HCT116 (cell line): Measurements from ENCODE around the gene LIN52. TPM values are rescaled to one million over a fixed set of nuclear protein-coding genes. Genes with fewer than 3 reads are reported as not detected.

ENCODE experiments used
- ATAC-seq: fragments of 200-7000 bp; cut with Tn5 transposase; 2 replicates; pipeline ENCODE4 v1.9.1; 2020; ENCODE audit warnings: mild to moderate bottlenecking, moderate library complexity
- BruUV-seq: library from RNA; stranded (reverse); fragments of 400-500 nt; replicated peaks from 2 replicates; lab custom pipeline; 2021; lab: Mats Ljungman, UMichigan
- CTCF ChIA-PET: fragments of 300-600 bp; sonication (Branson Sonifier 250); formaldehyde crosslinking; loops from one replicate; lab custom pipeline; 2021; ENCODE audit warnings: antibody characterized with exemption; lab: Charles Lee
- POLR2A ChIA-PET: fragments of 300-600, 350-600 bp; sonication (Branson Sonifier 250); formaldehyde crosslinking; loops from one replicate; lab custom pipeline; 2021; ENCODE audit warnings: antibody characterized with exemption; lab: Charles Lee
- RAD21 ChIA-PET, 2 experiments: fragments of 300-600 bp; sonication (Branson Sonifier 250); formaldehyde crosslinking; loops; one replicate each; lab custom pipeline; 2023; ENCODE audit warnings: low total read pairs in 2 of 2; ENCODE audit not compliant: uncharacterized antibody in 2 of 2, unreplicated experiment in 2 of 2, low non-redundant PET in 1 of 2; lab: Charles Lee
- DNase-seq: peaks from one replicate; pipeline ENCODE4 v3.0.0-alpha.2; 2010; ENCODE audit warnings: low read depth, low spot score
- H2AFZ ChIP-seq: fragments of 200-600 bp; shearing (Covaris generic), sonication (generic); 2 replicates; pipeline ENCODE4 v1.6.1; 2017; ENCODE audit warnings: low read depth, mixed run types, mixed read lengths, antibody characterized with exemption, low read length; ENCODE audit not compliant: poor library complexity, severe bottlenecking
- H3K27ac ChIP-seq: 2 replicates; pipeline ENCODE4 v1.5.1; 2012; ENCODE audit warnings: low read depth, low read length
- H3K27me3 ChIP-seq: fragments of 200-600 bp; sonication (generic); 2 replicates; pipeline ENCODE4 v1.6.1; 2016; ENCODE audit warnings: mixed run types, low read length, mixed read lengths; ENCODE audit not compliant: insufficient read depth
- H3K36me3 ChIP-seq, 2 experiments: fragments of 200-500 bp in 1 of 2; fragments of 200-600 bp in 1 of 2; sonication (Bioruptor generic) in 1 of 2; sonication (generic) in 1 of 2; 2 replicates each; pipeline versions ENCODE4 v1.5.1 to v1.6.1; 2014 to 2016; ENCODE audit warnings: low read length in 2 of 2, inconsistent platforms in 1 of 2, mixed read lengths in 1 of 2, mixed run types in 1 of 2; ENCODE audit not compliant: insufficient read depth in 2 of 2, control insufficient read depth in 1 of 2
- H3K4me1 ChIP-seq, 2 experiments: fragments of 200-600 bp in 1 of 2; sonication (generic) in 1 of 2; 2 replicates each; pipeline versions ENCODE4 v1.5.1 to v1.6.1; 2012 to 2017; ENCODE audit warnings: low read length in 2 of 2, inconsistent platforms in 1 of 2, mild to moderate bottlenecking in 1 of 2, mixed read lengths in 1 of 2, mixed run types in 1 of 2, moderate library complexity in 1 of 2; ENCODE audit not compliant: insufficient read depth in 2 of 2, control insufficient read depth in 1 of 2
- H3K4me2 ChIP-seq: fragments of 200-600 bp; sonication (generic); 2 replicates; pipeline ENCODE4 v1.6.1; 2017; ENCODE audit warnings: mixed run types, low read length, mixed read lengths
- H3K4me3 ChIP-seq, 2 experiments: fragments of 200-600 bp in 1 of 2; sonication (generic) in 1 of 2; replicated peaks in 1 of 2; 2 replicates each; pipeline ENCODE4 v1.5.1; 2011 to 2016; ENCODE audit warnings: low read length in 2 of 2, control low read depth in 1 of 2, low read depth in 1 of 2, mild to moderate bottlenecking in 1 of 2, mixed read lengths in 1 of 2, mixed run types in 1 of 2
- H3K79me2 ChIP-seq: fragments of 200-600 bp; sonication (generic); 2 replicates; pipeline ENCODE4 v1.6.1; 2017; ENCODE audit warnings: mild to moderate bottlenecking, mixed run types, low read length, moderate library complexity, mixed read lengths; ENCODE audit not compliant: insufficient read depth
- H3K9ac ChIP-seq: fragments of 200-600 bp; sonication (generic); 2 replicates; pipeline ENCODE4 v1.6.1; 2016; ENCODE audit warnings: low read length, mixed read lengths
- H3K9me2 ChIP-seq: fragments of 200-600 bp; sonication (generic), shearing (Covaris generic); 2 replicates; pipeline ENCODE4 v1.6.1; 2017; ENCODE audit warnings: mixed run types, mild to moderate bottlenecking, moderate library complexity; ENCODE audit not compliant: insufficient read depth
- H3K9me3 ChIP-seq, 2 experiments: fragments of 200-500 bp in 1 of 2; fragments of 200-600 bp in 1 of 2; sonication (Bioruptor generic) in 1 of 2; sonication (generic) in 1 of 2; 2 replicates each; pipeline ENCODE4 v1.6.1; 2014 to 2017; ENCODE audit warnings: low read length in 2 of 2, mixed read lengths in 2 of 2, inconsistent platforms in 1 of 2, low read depth in 1 of 2, mild to moderate bottlenecking in 1 of 2, mixed run types in 1 of 2, moderate library complexity in 1 of 2; ENCODE audit not compliant: control insufficient read depth in 1 of 2, insufficient read depth in 1 of 2
- H4K20me1 ChIP-seq: fragments of 200-600 bp; sonication (generic), shearing (Covaris generic); 2 replicates; pipeline ENCODE4 v1.6.1; 2017; ENCODE audit warnings: mixed run types, mild to moderate bottlenecking, moderate library complexity; ENCODE audit not compliant: insufficient read depth
- ATF3 ChIP-seq: IDR thresholded peaks from 2 replicates; pipeline ENCODE4 v1.6.1; 2012
- CBX3 ChIP-seq: IDR thresholded peaks from 2 replicates; pipeline ENCODE4 v1.6.1; 2012; ENCODE audit warnings: low read depth
- CTCF ChIP-seq, 3 experiments: fragments of 200-600 bp in 1 of 3; sonication (generic) in 1 of 3; IDR thresholded peaks in 2 of 3; conservative IDR thresholded peaks in 1 of 3; 2 replicates each; pipeline ENCODE4 v1.5.1; 2012 to 2017; ENCODE audit warnings: low read depth in 2 of 3, low read length in 2 of 3, antibody characterized with exemption in 1 of 3, borderline replicate concordance in 1 of 3, control low read depth in 1 of 3, mild to moderate bottlenecking in 1 of 3, mixed read lengths in 1 of 3, mixed run types in 1 of 3, moderate library complexity in 1 of 3; ENCODE audit not compliant: insufficient read depth in 1 of 3
- ELF1 ChIP-seq: IDR thresholded peaks from 2 replicates; pipeline ENCODE4 v1.6.1; 2012; ENCODE audit warnings: low read depth, borderline replicate concordance
- JUND ChIP-seq: IDR thresholded peaks from 2 replicates; pipeline ENCODE4 v1.6.1; 2012
- SP1 ChIP-seq: IDR thresholded peaks from 2 replicates; pipeline ENCODE4 v1.6.1; 2012; ENCODE audit warnings: low read depth
- ZNF274 ChIP-seq: fragments of 200-500 bp; sonication (Bioruptor generic); IDR thresholded peaks from 2 replicates; pipeline ENCODE4 v1.6.1; 2014; ENCODE audit warnings: mild to moderate bottlenecking, low read depth, low read length, inconsistent platforms
- intact Hi-C: fragments of 100-400 bp; cut with micrococcal nuclease; formaldehyde crosslinking; loops from 2 replicates; pipeline ENCODE4 v1.10.0; 2022
- total RNA-seq: library from RNA; stranded (reverse); gene quantifications from one replicate; pipeline ENCODE4 v1.2.1, GENCODE V29; 2021; ENCODE audit not compliant: unreplicated experiment

The LIN52 gene
- total RNA-seq, 1 experiment from 2014 or later, result 9.6 TPM

DNA sequence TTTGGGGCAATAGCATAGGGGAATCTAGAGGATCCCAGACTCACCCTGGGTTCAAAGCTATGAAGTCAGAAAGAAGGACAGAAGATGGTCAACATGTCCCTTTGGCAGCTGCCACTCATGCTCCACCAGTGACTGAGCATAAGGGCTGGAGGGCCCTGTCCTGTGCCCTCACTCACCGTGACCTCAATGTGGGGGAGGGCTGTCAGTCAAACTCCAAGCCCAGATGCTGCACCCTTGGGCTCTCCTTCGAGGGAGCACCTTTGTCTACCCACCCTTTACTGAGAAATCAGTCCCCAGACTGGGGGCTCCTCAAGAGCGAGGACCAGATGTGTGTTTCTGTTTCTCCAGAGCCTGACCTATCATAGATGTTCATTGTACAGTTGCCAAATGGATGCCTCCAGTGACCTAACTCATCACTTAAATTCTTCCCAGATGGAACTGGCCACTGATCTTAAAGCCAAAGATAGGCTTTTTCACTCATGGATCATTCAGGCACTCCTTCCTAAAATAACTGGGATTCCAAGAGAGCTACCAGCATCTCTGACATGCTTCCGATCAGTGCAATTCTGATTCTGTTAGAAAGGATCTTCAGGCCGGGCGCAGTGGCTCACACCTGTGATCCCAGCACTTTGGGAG lies 127.3 kb downstream of the LIN52 start:
- CTCF ChIA-PET, result no interaction called here
- Histone ChIP-seq H3K36me3 (no peaks in the 10 kb centered on the region), H2AFZ (no peak overlapping the region), H3K27me3 (no peaks in the 10 kb centered on the region), H3K79me2 (no peaks in the 10 kb centered on the region), H3K4me3 (no peak overlapping the region), H3K27ac (no peak overlapping the region), H3K9me3 (no peaks in the 10 kb centered on the region), H3K9me2 (no peaks in the 10 kb centered on the region), H3K9ac (no peak overlapping the region), H3K4me1 (no peaks in the 10 kb centered on the region), H4K20me1 (no peaks in the 10 kb centered on the region), H3K4me2 (no peak overlapping the region)
- DNase-seq (no peak), ATAC-seq (no peak)
- POLR2A ChIA-PET, result no interaction called here
- intact Hi-C loops, result no loop called here
- no peak for TF ChIP-seq CTCF (IDR thresholded peaks at IDR 0.05 in 2 of 3, conservative IDR thresholded peaks at IDR 0.05 in 1 of 3; ENCODE audit: borderline replicate concordance in 1 of 3, insufficient read depth in 1 of 3, low read depth in 2 of 3, low read length in 2 of 3)
- TF ChIP-seq ATF3, result no peak
- no peak for TF ChIP-seq SP1
- TF ChIP-seq CBX3, result no peak
- TF ChIP-seq JUND, result no peak
- TF ChIP-seq ELF1, result no peak
- no peak for TF ChIP-seq ZNF274
- RAD21 ChIA-PET, result no interaction called here
- BruUV-seq, result no TSS peak
